Measurements from ENCODE around the gene RDH12.
"Not testable (repeated sequence)": the region's sequence is repeated elsewhere in the genome, so short reads cannot be mapped to it uniquely, and the experiment has no call there.

RDH12 gene

DNA sequence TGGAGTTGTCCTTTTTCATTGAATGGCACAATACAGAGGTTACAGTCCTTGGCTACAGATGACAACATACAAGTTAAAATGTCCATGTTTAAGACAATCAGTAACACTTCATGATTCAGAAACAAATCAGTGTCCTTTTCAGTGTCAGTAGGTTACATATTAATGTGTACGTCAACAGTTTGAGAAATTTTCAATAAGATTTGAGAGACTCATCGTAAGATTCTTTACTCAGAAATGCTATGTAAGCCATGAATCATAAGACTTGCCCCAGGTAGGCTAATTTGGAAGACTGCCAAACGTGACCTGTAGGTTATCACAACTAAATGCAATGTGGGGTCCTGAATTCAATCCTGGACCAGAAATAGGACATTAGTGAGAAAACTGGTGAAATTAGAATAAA, 3.5 kb downstream of the RDH12 start:
- DNase-seq = no peak
- TF ChIP-seq, protein P1, sequence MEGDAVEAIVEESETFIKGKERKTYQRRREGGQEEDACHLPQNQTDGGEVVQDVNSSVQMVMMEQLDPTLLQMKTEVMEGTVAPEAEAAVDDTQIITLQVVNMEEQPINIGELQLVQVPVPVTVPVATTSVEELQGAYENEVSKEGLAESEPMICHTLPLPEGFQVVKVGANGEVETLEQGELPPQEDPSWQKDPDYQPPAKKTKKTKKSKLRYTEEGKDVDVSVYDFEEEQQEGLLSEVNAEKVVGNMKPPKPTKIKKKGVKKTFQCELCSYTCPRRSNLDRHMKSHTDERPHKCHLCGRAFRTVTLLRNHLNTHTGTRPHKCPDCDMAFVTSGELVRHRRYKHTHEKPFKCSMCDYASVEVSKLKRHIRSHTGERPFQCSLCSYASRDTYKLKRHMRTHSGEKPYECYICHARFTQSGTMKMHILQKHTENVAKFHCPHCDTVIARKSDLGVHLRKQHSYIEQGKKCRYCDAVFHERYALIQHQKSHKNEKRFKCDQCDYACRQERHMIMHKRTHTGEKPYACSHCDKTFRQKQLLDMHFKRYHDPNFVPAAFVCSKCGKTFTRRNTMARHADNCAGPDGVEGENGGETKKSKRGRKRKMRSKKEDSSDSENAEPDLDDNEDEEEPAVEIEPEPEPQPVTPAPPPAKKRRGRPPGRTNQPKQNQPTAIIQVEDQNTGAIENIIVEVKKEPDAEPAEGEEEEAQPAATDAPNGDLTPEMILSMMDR (IDR thresholded peaks at IDR 0.05; ENCODE audit: low read depth, low read length) = no peak
- H3K36me3 ChIP-seq = no peaks in the 10 kb centered on the region
- H3K9me3 ChIP-seq (ENCODE audit: severe bottlenecking) = no peaks in the 10 kb centered on the region
- no peaks in the 10 kb centered on the region for H3K27me3 ChIP-seq (ENCODE audit: insufficient read depth, low read depth, severe bottlenecking)
- H3K27ac ChIP-seq = no peak overlapping the region
- H3K4me3 ChIP-seq (ENCODE audit: low read depth, low read length) = no peak overlapping the region

DNA sequence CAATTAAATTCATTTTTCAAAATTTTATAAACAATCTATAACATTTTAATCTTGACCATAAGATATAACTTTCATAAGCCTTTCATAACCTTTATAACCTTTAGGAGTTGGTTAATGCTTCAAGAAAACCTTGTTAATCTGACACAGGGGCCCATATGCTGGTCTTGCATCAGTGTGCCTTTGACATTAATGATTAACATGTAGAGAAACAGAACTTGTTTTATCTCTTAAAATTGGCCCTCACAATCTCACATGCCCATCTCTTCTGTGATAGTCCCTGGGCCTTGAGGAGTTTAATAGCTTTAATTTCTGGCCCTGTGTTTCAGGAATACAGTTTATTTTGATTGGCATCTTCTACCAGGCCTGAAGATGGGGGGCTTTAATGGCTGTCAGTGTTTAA, 7.7 kb downstream of the RDH12 start:
- H3K9me3 ChIP-seq (ENCODE audit: severe bottlenecking); H3K27ac ChIP-seq; DNase-seq: not testable (repeated sequence)

DNA sequence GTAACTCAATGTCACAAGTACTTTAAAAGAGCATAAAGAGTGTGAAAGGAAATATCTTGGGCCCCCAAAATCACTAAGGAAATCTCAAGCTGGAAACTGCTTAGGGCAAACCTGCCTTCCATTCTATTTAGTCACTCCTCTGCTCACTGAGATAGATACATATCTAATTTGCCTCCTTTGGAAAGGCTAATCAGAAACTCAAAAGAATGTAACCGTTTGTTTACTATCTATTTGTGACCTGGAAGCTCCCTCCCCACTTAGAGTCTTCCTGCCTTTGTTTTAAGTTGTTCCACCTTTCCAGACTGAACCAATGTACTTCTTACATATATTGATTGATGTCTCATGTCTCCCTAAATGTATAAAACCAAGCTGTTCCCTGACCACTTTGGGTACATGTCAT, 8.1 kb downstream of the RDH12 start:
- H3K27me3 ChIP-seq (ENCODE audit: insufficient read depth, low read depth, severe bottlenecking); DNase-seq; H3K36me3 ChIP-seq: not testable (repeated sequence)

More for the DNA sequence above, 7.7 kb downstream of the RDH12 start:
- not testable (repeated sequence) for H3K36me3 ChIP-seq; H3K27me3 ChIP-seq (ENCODE audit: insufficient read depth, low read depth, severe bottlenecking); H3K4me3 ChIP-seq (ENCODE audit: low read depth, low read length)

DNA sequence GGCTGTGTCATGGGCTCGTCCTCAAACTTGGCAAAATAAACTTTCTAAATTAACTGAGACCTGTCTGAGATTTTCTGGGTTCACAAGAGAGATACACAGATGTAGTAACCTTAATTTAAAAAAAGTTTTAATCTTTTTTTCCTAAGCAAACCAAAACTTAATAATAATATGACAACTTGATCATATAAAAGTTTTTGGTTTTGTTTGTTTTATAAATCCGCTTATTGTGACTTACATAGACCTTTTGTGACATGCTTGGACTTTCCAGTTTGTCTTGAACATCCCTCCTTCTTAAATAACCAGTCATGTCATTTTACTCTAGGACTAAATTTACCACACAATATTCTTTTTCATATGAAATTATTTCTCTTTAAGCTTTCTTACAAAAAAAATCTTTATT, 8.5 kb downstream of the RDH12 start:
- DNase-seq = no peak
- H3K4me3 ChIP-seq (ENCODE audit: low read depth, low read length) = no peak overlapping the region

More for the DNA sequence above, 8.1 kb downstream of the RDH12 start:
- not testable (repeated sequence) for H3K9me3 ChIP-seq (ENCODE audit: severe bottlenecking); H3K27ac ChIP-seq; H3K4me3 ChIP-seq (ENCODE audit: low read depth, low read length)

DNA sequence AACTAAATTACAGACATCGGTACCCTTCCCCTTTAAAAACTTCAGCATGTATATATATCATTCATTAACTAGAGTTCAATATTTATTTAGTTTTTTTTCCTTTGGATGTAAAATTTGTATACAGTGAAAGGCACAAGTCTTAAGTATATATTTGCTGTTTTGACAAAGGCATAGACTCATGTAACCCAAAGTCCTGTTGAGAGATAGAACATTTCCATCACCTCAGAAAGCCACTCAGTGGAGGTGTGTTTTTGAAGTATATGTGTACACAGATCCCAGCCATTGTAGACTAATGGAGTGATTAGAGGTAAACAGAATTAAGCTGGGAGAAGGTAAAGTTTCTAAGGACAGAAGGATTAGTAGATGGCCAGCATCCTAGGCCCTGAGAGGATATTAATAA, 15.4 kb downstream of the RDH12 start:
- no peaks in the 10 kb centered on the region for H3K36me3 ChIP-seq
- no peak overlapping the region for H3K4me3 ChIP-seq (ENCODE audit: low read depth, low read length)
- H3K27ac ChIP-seq = no peak overlapping the region
- H3K9me3 ChIP-seq (ENCODE audit: severe bottlenecking) = no peaks in the 10 kb centered on the region
- no peaks in the 10 kb centered on the region for H3K27me3 ChIP-seq (ENCODE audit: insufficient read depth, low read depth, severe bottlenecking)
- DNase-seq = no peak
- TF ChIP-seq, protein P1 (IDR thresholded peaks at IDR 0.05; ENCODE audit: low read depth, low read length) = no peak

More for the DNA sequence above, 8.5 kb downstream of the RDH12 start:
- Histone ChIP-seq H3K9me3 (ENCODE audit: severe bottlenecking) (no peaks in the 10 kb centered on the region), H3K27ac (no peak overlapping the region), H3K36me3 (no peaks in the 10 kb centered on the region), H3K27me3 (ENCODE audit: insufficient read depth, low read depth, severe bottlenecking) (no peaks in the 10 kb centered on the region)
- TF ChIP-seq, protein P1 (IDR thresholded peaks at IDR 0.05; ENCODE audit: low read depth, low read length) = no peak

DNA sequence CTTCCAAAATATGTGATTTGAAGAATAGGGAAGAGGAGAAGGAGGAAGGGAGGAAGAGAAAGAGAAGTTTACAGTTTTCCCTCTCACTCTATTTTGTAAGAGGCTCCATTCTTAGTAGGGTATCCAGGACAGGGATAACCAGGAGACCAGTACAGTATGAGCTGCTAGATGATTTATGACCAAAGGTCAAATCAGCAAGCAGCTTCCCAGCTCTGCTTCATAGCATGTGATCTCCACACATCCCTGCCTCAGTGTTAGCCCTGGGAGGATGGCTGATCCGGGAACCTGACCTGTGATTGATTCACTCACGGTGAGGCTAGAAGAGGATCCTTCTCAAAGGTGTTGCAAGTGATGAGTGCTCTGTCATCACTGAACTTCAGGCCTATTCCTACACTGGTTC, 16.6 kb downstream of the RDH12 start:
- H3K4me3 ChIP-seq (ENCODE audit: low read depth, low read length) = no peak overlapping the region
- H3K36me3 ChIP-seq = no peaks in the 10 kb centered on the region
- H3K27me3 ChIP-seq (ENCODE audit: insufficient read depth, low read depth, severe bottlenecking) = no peaks in the 10 kb centered on the region
- no peaks in the 10 kb centered on the region for H3K9me3 ChIP-seq (ENCODE audit: severe bottlenecking)
- TF ChIP-seq, protein P1 (IDR thresholded peaks at IDR 0.05; ENCODE audit: low read depth, low read length) = no peak
- H3K27ac ChIP-seq = no peak overlapping the region
- no peak for DNase-seq

DNA sequence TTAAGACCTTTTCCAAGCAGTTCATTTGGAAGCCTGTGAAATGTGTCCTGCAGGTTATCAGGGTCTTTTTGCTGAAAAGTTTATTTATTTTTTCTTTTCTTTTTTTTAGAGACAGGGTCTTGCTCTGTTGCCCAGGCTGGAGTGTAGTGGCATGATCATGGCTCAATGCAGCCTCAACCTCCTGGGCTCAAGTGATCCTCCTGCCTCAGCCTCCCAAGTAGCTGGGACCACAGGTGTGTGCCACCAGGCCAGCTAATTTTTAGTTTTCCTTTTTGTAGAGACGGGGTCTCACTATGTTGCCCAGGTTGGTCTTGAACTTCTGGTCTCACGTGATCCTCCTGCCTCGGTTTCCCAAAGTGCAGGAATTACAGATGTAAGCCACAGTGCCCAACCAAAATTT, 17.7 kb downstream of the RDH12 start:
- H3K36me3 ChIP-seq; DNase-seq; H3K9me3 ChIP-seq (ENCODE audit: severe bottlenecking); H3K4me3 ChIP-seq (ENCODE audit: low read depth, low read length); H3K27me3 ChIP-seq (ENCODE audit: insufficient read depth, low read depth, severe bottlenecking); H3K27ac ChIP-seq: not testable (repeated sequence)
